ENCODE results near the gene FZD8.

The FZD8 gene

DNA sequence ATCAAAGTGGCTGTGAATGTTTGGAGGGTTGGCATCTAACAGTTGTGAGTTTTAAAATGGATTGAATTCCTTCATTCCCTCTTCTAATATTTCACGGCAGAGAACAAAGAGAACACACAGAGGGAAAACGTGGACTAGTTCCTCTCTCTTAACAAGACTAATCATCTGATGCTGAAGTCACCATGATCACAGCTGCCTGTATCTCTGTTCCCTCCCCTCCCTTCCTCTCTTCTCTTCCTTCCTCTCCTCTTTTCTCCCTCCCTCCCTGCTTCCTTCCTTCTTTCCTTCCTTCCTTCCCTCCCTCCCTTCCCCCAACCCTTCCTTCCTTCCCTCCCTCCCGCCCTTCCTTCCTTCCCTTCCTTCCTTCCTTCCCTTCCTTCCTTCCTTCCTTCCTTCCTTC, 47.0 kb downstream of the FZD8 start:
- H3K36me3 ChIP-seq (ENCODE audit: control insufficient read depth in 1 of 2, insufficient read depth in 2 of 2, low read depth in 1 of 2, low read length in 2 of 2): no peaks in the 10 kb centered on the region

DNA sequence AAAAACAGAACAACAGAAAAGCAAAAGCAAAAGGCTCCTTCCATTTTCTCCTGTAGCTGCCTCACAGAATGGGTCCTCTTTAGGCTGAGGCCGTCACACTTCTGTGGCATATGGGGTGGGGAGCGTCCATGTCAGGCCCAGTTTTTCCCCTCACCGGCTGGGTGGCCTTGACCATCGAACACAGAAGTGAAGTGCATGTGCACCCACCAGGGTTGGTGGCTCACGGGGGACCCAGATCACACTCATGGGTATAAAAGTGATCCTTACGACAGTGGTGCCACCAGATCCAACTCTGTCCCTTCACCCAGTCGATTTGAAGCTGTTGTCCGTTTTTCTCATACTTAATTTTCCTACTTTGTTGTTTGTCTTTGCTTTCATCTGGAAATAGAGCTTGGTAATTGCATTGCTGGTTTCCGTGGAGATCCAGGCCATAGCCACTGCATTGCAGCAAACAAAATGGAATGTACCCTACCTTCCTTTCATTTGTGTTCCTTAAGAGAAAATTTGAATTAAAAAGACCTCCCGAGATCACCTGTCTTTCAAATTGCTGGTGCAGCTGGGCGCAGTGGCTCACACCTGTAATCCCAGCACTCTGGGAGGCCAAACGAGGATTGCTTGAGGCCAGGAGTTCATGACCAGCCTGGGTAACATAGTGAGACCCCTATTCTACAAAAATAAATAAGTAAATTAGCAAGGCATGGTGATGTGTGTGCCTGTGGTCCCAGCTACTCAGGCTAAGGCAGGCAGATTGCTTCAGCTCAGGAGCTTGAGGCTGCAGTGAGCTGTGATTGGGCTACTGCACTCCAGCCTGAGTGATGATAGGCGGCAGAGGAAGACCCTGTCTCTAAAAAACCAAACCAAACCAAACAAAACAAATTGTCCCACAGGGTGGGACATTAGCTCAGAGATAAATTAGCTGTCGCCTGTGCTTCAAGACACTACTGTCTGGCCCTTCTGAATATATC, 47.7 kb downstream of the FZD8 start:
- Histone ChIP-seq H3K14ac (ENCODE audit: low read length in 2 of 2) (no peak overlapping the region), H4K91ac (ENCODE audit: low read length) (no peak overlapping the region), H2BK15ac (ENCODE audit: low read depth, poor library complexity, severe bottlenecking) (no peak overlapping the region)

More for the DNA sequence above, 47.0 kb downstream of the FZD8 start:
- Histone ChIP-seq H3K18ac (ENCODE audit: low read depth in 1 of 2, low read length in 2 of 2) (no peak overlapping the region), H3K79me1 (replicated peaks; ENCODE audit: low read length, poor library complexity, severe bottlenecking) (no peaks in the 10 kb centered on the region), H2BK15ac (ENCODE audit: low read depth, poor library complexity, severe bottlenecking) (no peak overlapping the region), H3K4me2 (ENCODE audit: low read length, poor library complexity, severe bottlenecking) (no peak overlapping the region), H4K91ac (ENCODE audit: low read length) (no peak overlapping the region), H2AK5ac (ENCODE audit: low read length, severe bottlenecking) (no peak overlapping the region), H2AFZ (ENCODE audit: low read depth, low read length) (no peak overlapping the region), H2BK5ac (ENCODE audit: low read depth, low read length, poor library complexity, severe bottlenecking) (no peak overlapping the region), H3K4me1 (ENCODE audit: control insufficient read depth, insufficient read depth, low read depth, low read length) (no peaks in the 10 kb centered on the region), H3K14ac (ENCODE audit: low read length in 2 of 2) (no peak overlapping the region), H2BK12ac (ENCODE audit: low read length in 2 of 2) (no peak overlapping the region), H3K9me3 (ENCODE audit: control insufficient read depth, low read length) (peaks cover 3% of the 10 kb centered on the region), H3K4ac (ENCODE audit: low read depth in 1 of 2, low read length in 2 of 2) (no peak overlapping the region), H3K23ac (ENCODE audit: low read length in 2 of 2) (no peak overlapping the region), H4K8ac (ENCODE audit: low read length) (no peak overlapping the region), H3K4me3 (ENCODE audit: insufficient read depth in 1 of 2, low read depth in 1 of 2, low read length in 2 of 2) (no peak overlapping the region), H3K27ac (ENCODE audit: low read length, poor library complexity, severe bottlenecking) (no peak overlapping the region), H2BK120ac (ENCODE audit: low read depth, low read length) (no peak overlapping the region), H3K27me3 (ENCODE audit: control insufficient read depth in 1 of 2, insufficient read depth in 1 of 2, low read length in 2 of 2) (peaks cover 0 to 14% of the 10 kb centered on the region in 2 experiments), H3K9ac (ENCODE audit: low read length) (no peak overlapping the region)
- 47% methylated on average over 2 of the region's 3 CpGs for WGBS
- no peak for DNase-seq

DNA sequence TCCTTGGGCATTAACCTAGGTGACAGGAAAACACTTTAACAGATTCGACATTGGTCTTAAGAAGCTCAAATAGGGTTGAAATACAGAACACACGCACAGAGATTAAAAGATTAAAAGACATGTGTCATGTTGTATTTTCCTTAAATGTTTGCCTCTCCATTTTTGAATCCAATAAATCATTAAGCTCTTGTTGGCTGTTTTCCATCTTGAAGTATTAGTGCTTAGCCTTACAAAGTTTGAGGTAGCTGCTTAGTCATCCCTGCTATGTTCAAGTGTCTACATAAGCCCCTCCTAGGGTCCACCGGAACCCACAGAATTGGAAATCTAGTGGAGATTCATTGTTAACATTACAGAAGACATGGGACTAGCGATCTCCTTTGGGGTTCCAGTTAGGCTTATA, 49.7 kb downstream of the FZD8 start:
- no peak overlapping the region for H3K14ac ChIP-seq (ENCODE audit: low read length in 2 of 2)
- peaks cover 0 to 23% of the 10 kb centered on the region in 2 experiments for H3K27me3 ChIP-seq (ENCODE audit: control insufficient read depth in 1 of 2, insufficient read depth in 1 of 2, low read length in 2 of 2)
- H3K4me2 ChIP-seq (ENCODE audit: low read length, poor library complexity, severe bottlenecking): no peak overlapping the region
- no peak overlapping the region for H3K18ac ChIP-seq (ENCODE audit: low read depth in 1 of 2, low read length in 2 of 2)
- no peaks in the 10 kb centered on the region for H3K36me3 ChIP-seq (ENCODE audit: control insufficient read depth in 1 of 2, insufficient read depth in 2 of 2, low read depth in 1 of 2, low read length in 2 of 2)
- no peak overlapping the region for H2BK15ac ChIP-seq (ENCODE audit: low read depth, poor library complexity, severe bottlenecking)
- no peaks in the 10 kb centered on the region for H3K79me1 ChIP-seq (replicated peaks; ENCODE audit: low read length, poor library complexity, severe bottlenecking)
- no peak overlapping the region for H3K4ac ChIP-seq (ENCODE audit: low read depth in 1 of 2, low read length in 2 of 2)
- no peak overlapping the region for H4K8ac ChIP-seq (ENCODE audit: low read length)
- H3K27ac ChIP-seq (ENCODE audit: low read length, poor library complexity, severe bottlenecking): no peak overlapping the region
- H3K4me1 ChIP-seq (ENCODE audit: control insufficient read depth, insufficient read depth, low read depth, low read length): no peaks in the 10 kb centered on the region
- H2BK12ac ChIP-seq (ENCODE audit: low read length in 2 of 2): no peak overlapping the region
- H2BK5ac ChIP-seq (ENCODE audit: low read depth, low read length, poor library complexity, severe bottlenecking): no peak overlapping the region
- DNase-seq: no peak
- H2AFZ ChIP-seq (ENCODE audit: low read depth, low read length): no peak overlapping the region
- no peak overlapping the region for H2AK5ac ChIP-seq (ENCODE audit: low read length, severe bottlenecking)
- H3K9ac ChIP-seq (ENCODE audit: low read length): no peak overlapping the region
- H4K91ac ChIP-seq (ENCODE audit: low read length): no peak overlapping the region
- no peak overlapping the region for H3K4me3 ChIP-seq (ENCODE audit: insufficient read depth in 1 of 2, low read depth in 1 of 2, low read length in 2 of 2)
- 94% methylated on average over 2 of the region's 4 CpGs for WGBS
- no peak overlapping the region for H3K23ac ChIP-seq (ENCODE audit: low read length in 2 of 2)
- no peaks in the 10 kb centered on the region for H3K9me3 ChIP-seq (ENCODE audit: control insufficient read depth, low read length)
- H2BK120ac ChIP-seq (ENCODE audit: low read depth, low read length): no peak overlapping the region

More for the DNA sequence above, 47.7 kb downstream of the FZD8 start:
- H3K4me2 ChIP-seq (ENCODE audit: low read length, poor library complexity, severe bottlenecking): no peak overlapping the region
- H2BK12ac ChIP-seq (ENCODE audit: low read length in 2 of 2): no peak overlapping the region
- H3K18ac ChIP-seq (ENCODE audit: low read depth in 1 of 2, low read length in 2 of 2): no peak overlapping the region
- H3K4me3 ChIP-seq (ENCODE audit: insufficient read depth in 1 of 2, low read depth in 1 of 2, low read length in 2 of 2): no peak overlapping the region
- H2BK120ac ChIP-seq (ENCODE audit: low read depth, low read length): no peak overlapping the region
- H3K27me3 ChIP-seq (ENCODE audit: control insufficient read depth in 1 of 2, insufficient read depth in 1 of 2, low read length in 2 of 2): peaks cover 0 to 14% of the 10 kb centered on the region in 2 experiments
- no peak overlapping the region for H2BK5ac ChIP-seq (ENCODE audit: low read depth, low read length, poor library complexity, severe bottlenecking)
- no peak for DNase-seq
- H3K4me1 ChIP-seq (ENCODE audit: control insufficient read depth, insufficient read depth, low read depth, low read length): no peaks in the 10 kb centered on the region
- no peaks in the 10 kb centered on the region for H3K79me1 ChIP-seq (replicated peaks; ENCODE audit: low read length, poor library complexity, severe bottlenecking)
- no peak overlapping the region for H2AFZ ChIP-seq (ENCODE audit: low read depth, low read length)
- no peak overlapping the region for H3K23ac ChIP-seq (ENCODE audit: low read length in 2 of 2)
- no peak overlapping the region for H3K27ac ChIP-seq (ENCODE audit: low read length, poor library complexity, severe bottlenecking)
- H2AK5ac ChIP-seq (ENCODE audit: low read length, severe bottlenecking): no peak overlapping the region
- WGBS: 66% methylated on average over 12 of the region's 14 CpGs
- H4K8ac ChIP-seq (ENCODE audit: low read length): no peak overlapping the region
- H3K4ac ChIP-seq (ENCODE audit: low read depth in 1 of 2, low read length in 2 of 2): no peak overlapping the region
- no peak overlapping the region for H3K9ac ChIP-seq (ENCODE audit: low read length)
- H3K36me3 ChIP-seq (ENCODE audit: control insufficient read depth in 1 of 2, insufficient read depth in 2 of 2, low read depth in 1 of 2, low read length in 2 of 2): no peaks in the 10 kb centered on the region
- no peaks in the 10 kb centered on the region for H3K9me3 ChIP-seq (ENCODE audit: control insufficient read depth, low read length)

DNA sequence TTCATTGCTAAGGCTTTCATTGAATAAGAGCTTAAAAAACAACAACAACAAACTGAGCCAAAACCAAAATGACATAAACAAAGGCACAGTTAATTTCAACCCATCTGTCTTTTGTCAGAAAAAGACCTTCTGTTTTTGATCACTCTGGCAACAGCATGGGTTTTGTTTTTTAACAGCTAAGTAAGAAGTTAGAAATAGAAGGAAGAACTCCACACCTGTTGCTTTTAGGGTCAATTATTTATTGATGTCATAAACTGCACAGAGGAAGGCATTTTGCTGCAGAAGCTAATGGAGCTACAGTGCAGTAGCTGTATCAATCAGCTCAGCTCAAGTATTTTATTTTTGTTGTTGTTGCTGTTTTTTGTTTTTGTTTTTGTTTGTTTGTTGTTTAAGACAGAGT, 53.3 kb downstream of the FZD8 start:
- Histone ChIP-seq H3K18ac (ENCODE audit: low read depth in 1 of 2, low read length in 2 of 2) (no peak overlapping the region), H3K14ac (ENCODE audit: low read length in 2 of 2) (no peak overlapping the region), H3K27ac (ENCODE audit: low read length, poor library complexity, severe bottlenecking) (no peak overlapping the region), H3K23ac (ENCODE audit: low read length in 2 of 2) (no peak overlapping the region), H2BK5ac (ENCODE audit: low read depth, low read length, poor library complexity, severe bottlenecking) (no peak overlapping the region), H2BK15ac (ENCODE audit: low read depth, poor library complexity, severe bottlenecking) (no peak overlapping the region), H3K4me2 (ENCODE audit: low read length, poor library complexity, severe bottlenecking) (no peak overlapping the region), H2AFZ (ENCODE audit: low read depth, low read length) (no peak overlapping the region), H4K91ac (ENCODE audit: low read length) (no peak overlapping the region), H4K8ac (ENCODE audit: low read length) (no peak overlapping the region), H3K4ac (ENCODE audit: low read depth in 1 of 2, low read length in 2 of 2) (no peak overlapping the region), H2AK5ac (ENCODE audit: low read length, severe bottlenecking) (no peak overlapping the region), H2BK120ac (ENCODE audit: low read depth, low read length) (no peak overlapping the region), H3K79me1 (replicated peaks; ENCODE audit: low read length, poor library complexity, severe bottlenecking) (no peaks in the 10 kb centered on the region), H3K4me3 (ENCODE audit: insufficient read depth in 1 of 2, low read depth in 1 of 2, low read length in 2 of 2) (no peak overlapping the region), H3K27me3 (ENCODE audit: control insufficient read depth in 1 of 2, insufficient read depth in 1 of 2, low read length in 2 of 2) (peaks cover 0 to 41% of the 10 kb centered on the region in 2 experiments), H3K4me1 (ENCODE audit: control insufficient read depth, insufficient read depth, low read depth, low read length) (no peaks in the 10 kb centered on the region), H3K36me3 (ENCODE audit: control insufficient read depth in 1 of 2, insufficient read depth in 2 of 2, low read depth in 1 of 2, low read length in 2 of 2) (no peaks in the 10 kb centered on the region), H3K9ac (ENCODE audit: low read length) (no peak overlapping the region), H3K9me3 (ENCODE audit: control insufficient read depth, low read length) (no peaks in the 10 kb centered on the region), H2BK12ac (ENCODE audit: low read length in 2 of 2) (no peak overlapping the region)
- DNase-seq: no peak

Measured in mesenchymal stem cell (in vitro differentiated cells and primary cell).